GM19324 (cell line): ENCODE data around the gene EZR.
"Not testable (repeated sequence)": the region's sequence is repeated elsewhere in the genome, so short reads cannot be mapped to it uniquely, and the experiment has no call there.

Source experiments
- ATAC-seq: cut with Tn5 transposase; IDR thresholded peaks from one replicate; pipeline ENCODE4 v1.9.1; 2021; ENCODE audit warnings: mild to moderate bottlenecking, moderate library complexity; ENCODE audit not compliant: unreplicated experiment, low FRiP score

Gene EZR

DNA sequence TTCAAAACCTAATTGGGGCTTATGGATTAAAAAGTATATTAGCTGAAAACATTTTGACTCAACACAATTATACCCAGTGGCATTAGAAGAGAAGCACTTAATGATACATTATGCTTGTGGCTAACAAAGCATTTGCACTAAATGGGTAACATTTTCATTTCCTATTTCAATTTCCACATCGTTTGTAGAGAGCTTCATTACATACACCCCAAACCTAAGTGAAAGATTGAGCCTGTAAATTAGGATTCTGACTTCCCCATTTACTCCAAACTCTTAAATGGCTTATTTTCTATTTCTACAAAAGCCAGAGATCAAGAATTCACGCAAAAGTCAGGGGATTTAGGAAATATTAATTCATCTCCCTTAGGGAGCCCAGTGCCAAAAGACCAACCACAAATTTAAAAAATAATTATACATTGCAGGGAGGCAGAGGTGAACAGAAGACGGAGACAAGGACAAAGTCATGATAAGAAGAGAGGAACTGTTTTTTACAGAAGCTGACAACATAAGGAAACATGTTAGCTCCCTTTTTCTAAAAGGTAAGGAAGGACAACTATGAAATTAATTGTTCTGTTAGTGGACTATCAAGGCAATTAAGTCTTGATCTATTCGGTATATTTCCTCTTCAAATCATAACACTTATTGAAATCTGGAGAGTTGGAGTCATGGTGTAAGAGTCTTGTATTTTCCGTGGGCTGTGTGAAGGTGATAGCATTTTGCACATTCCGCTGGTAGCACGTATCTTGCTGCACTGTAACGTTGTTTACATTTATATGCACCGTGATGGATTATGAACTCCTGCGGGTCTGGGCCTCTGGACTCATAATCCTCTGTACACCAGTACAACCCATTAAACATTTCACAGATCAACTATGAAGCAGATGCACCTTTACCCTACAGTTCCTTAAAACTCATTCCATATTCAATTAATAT, 24.8 kb upstream of the EZR start:
- no peak for ATAC-seq

DNA sequence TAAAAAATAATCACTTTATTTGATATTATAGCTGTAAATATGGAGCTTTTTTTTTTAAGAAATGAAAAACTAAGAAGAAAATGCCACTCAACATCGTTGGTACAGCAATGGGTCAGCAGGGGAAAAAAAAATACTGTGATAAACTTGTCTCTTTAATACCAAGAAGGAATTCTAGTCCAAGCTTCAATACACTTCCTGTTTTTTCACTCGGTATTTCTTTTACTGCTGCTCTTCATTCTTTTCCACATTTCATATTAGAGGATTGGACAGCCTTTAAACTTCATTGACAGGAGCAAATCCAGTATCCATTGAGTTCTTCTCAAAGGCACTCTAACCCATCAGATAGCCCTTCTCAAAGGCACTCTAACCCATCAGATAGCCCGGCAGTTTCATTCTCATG, 22.2 kb upstream of the EZR start:
- no peak for ATAC-seq

DNA sequence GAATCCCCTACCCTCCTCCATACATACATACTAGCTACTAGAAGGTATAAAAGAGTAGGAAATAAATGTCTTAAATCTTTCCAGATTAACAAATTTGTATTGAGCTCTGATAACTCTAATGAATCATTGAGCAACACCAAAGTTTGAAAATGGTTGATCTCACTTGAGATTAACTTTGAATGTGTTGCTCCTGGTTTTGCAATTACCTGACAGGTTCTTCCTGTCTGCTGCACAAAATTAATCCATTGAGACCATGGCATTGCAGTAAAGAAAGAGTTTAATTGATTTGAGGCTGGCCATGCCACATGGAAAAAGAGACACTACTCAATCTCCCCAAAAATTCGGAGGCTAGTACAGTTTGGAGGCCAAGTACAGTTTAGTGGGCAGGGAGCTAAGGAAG, 21.3 kb upstream of the EZR start:
- ATAC-seq = no peak

DNA sequence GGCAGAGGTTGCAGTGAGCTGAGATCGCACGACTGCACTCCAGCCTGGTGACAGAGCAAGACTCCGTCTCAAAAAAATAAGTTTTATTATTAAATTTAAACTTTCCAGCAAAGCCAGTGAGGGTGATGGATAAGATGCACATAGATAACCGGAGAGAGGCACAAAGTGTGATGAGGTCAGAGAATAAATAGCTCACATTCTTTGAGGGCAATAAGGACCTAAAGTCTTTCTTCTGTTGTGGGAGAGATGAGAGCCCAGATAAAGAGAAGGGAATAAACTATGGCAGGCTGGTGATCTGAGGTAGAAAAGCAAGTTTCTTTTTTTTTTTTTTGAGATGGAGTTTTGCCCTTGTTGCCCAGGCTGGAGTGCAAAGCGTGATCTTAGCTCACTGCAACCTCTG, 20.6 kb upstream of the EZR start:
- ATAC-seq = no peak

DNA sequence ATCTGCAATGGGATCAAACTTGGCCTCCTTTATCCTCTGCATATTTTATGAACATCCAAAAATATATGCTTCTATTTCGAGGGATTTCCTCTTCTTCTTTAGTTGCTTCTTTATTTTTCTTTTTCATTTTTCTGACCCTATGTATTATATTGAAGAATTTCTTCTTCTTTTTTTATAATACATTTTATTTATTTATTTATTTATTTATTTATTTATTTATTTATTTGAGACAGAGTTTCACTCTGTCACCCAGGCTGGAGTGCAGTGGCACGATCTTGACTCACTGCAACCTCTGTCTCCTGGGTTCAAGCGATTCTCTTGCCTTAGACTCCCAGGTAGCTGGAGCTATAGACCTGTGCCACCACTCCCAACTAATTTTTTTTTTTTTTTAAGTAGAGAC, 19.6 kb upstream of the EZR start:
- not testable (repeated sequence) for ATAC-seq

DNA sequence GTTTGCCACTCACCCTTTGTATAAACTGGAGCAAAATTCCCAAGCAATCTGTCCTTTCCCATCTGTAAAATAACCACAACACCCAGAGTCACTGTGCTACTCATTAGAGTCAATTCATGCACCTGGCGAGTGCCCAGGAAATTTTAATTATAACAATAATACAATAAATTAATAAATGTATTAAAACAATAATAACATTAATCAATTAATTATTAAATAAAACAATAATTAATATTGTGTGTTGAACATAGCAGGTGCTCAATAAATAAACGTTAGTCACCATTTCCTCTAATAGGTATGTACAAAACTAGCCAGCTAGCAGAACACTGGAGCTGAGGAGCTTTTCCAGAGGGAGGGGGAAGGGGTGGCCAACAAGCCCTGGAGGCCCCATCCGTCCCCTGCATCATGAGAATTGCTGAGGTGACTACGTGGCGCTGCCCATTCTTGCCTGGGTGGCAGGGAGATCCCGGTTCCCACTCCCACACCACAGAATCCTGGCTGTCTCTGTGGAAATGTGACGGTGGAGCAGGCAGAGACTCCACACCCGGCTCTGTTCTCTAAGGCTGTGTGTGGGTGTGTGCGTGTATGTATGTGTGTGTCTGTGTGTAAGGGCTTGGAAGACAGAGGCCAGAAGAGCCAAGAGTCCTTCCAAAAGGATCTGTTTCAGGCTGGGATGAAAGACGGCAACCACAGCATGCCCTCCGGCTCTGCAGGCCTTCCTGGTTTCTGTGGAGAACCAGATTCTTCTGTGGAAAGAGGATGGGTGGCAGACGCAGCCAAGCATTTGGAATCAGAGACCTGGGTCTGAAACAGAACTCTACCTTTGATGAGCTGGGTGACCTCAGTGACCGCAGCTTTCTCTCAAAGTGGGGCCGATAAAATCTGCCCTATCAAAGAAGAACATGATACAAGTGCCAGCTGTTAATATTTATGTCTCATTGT, 18.8 kb upstream of the EZR start:
- no peak for ATAC-seq

DNA sequence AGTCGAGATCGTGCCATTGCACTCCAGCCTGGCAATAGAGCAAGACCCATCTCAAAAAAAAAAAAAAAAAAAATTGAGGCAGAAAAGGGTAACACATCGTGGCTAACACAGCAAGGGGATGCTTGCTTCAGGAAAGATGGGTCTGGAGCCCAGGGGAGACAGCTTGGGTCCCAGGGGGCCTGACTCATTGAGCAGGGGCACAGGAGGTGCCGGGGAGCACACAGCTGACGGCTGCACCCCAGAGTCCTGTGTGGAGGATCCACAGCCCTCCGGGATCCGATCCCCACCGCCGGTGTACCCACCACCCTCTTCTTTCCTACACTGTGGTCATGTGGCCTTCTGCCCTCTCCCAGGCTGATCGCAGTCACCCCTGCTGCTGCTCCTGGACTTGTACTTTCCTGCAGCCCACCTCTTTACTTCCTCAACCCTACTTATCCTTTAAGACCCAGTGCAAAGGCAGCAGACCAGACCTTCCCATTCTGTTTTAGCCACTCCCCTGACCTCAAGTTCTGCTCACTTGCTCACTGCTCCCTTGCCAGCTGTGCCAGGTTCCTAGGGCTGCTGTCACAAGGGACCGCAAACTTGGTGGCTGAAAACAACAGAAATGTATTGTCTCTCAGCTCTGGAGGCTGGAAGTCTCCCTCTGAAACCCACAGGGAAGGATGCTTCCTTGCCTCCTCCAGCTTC, 17.6 kb upstream of the EZR start:
- ATAC-seq = no peak

DNA sequence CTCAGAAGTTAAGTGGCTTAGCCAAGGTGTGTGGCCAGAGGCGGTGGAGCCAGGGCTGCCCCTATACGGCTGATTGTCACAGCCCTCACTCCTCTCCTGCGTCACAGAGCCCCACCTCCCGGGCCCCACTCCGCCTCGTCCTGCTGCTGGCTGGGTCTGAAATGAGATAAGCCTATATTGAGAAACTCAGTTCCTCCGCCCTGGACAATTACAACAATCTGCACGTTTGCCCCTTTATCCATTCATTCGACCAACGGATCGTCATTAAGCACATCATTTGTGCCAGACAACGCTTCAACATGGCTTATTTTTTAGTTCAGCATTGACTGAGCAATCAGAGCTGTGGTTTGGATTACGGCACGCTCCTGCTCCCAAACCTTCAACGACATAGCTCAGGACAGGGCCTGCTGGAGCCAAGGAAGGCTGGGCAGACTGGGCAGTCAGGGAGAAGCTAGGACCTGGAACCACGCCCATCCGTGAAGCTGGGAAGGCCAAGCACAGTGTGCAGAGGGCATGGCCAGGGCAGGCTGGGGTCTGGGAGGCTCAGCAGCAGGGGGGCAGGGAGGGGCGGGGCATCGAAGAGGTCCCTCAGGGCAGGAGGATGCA, 16.6 kb upstream of the EZR start:
- no peak for ATAC-seq

DNA sequence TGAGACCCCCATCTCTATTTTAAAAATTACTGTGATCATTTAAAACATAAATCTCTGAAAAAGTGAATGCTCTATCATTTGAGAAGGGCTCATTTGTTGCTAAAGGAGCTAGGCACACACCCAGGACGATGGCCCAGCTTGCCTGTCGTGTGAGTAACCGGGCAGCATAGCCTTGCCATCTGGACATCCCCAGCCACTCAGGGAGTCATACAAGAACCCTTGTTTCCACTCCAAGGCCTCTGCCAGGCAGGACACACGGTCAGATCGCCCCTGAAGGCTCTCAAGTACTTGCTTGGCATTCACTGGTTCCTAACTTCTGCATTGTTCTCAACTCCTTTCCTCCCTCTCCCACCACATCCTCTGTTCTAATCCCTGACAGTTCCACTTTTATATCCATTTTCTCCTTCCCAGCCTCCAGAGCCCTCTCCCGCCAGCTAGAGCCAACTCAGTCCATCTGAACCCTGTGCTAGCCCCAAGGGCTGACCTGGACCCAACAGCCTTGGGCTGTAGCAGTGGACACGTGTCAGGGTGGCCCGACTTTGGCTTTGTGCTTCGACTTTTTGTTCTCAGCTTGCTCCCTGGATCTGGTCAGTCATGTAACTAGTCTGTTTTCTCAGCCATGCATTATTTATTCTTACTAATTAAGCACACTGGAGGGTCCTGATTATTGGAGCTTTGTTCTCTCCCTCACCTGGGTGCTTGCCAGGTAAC, 15.7 kb upstream of the EZR start:
- ATAC-seq = no peak

DNA sequence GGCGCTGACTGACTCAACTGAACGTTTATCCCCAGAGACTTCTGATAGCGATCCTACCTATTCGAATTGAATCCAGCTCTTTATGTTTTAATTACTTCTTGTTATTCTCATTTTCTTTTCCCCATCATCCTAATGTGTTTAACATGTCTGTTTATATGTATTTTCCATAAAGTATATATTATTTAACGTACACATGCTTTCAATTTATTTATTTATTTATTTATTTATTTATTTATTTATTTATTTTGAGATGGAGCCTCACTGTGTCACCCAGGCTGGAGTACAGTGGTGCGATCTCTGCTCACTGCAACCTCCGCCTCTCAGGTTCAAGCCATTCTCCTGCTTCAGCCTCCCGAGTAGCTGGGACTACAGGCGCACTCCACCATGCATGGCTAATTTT, 13.6 kb upstream of the EZR start:
- ATAC-seq = not testable (repeated sequence)

DNA sequence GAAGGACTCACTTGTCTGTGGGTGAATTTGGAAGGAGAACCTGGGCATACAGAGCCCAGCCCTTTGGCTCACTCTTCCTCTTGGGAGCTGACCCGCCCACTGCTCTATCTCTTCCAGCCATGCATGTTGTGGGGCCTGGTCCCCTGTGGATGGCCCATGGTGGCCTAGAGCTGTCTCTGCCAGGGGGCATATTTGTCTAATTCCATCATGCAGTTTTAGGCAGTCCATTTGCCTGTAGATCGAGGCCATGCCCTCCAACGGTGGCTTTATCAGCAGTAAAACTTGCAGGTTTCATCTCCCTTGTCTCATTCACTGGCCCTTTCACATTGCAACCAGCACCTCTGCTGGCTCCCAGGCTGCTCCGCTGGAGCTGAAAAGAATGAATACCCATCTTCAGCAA, 12.9 kb upstream of the EZR start:
- ATAC-seq = no peak

DNA sequence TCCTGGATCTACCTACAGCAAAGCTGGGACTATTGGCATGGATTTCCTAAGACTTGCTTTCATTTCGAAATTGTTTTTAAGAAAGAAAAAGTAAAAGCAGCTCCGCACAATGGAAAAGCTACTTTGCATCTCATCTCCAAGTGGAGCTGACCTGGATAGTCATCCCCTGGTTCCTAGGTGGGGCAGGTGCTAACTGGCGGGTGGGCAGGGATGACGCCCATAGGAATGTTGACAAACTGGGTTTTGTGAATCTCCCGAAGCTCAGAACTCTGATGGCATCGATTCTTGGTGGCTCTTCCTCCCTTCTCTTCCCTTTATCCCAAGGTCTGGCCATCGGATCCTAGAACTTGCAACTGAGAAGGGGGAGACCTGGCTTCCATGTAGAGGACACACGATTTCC, 12.4 kb upstream of the EZR start:
- ATAC-seq = no peak

DNA sequence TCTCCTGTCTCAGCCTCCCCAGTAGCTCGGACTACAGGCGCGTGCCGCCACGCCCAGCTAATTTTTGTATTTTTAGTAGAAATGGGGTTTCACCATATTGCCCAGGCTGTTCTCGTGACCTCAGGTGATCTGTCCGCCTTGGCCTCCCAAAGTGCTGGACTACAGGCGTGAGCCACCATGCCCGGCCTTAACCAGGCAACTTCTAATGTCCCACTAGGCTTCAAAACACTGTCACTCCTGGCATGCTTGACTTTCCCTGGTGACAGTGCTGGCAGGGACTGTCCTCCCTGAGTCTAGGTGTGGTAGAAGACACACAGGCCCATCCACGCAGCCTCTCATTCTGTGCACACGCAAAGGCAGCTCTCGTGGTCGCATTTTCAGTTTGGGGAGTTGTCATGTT, 11.6 kb upstream of the EZR start:
- no peak for ATAC-seq

DNA sequence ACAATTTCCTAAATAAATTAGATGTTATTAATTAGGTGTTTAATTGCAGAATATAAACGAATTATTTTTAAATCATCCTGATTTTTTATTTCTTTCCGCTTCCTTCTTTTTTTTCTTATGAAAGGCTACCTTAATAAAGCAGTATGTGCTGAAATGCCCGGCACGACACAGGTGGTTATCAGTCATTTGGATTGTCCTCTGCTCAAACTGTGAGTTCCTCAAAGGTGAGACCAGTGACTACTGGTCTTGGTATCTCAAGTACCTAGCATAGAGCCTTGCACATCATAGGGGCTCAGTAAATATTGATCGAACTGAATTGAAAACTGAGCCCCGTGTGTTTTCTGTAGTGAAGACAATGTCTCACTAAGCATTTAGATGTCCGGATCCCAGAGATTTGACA, 9.6 kb upstream of the EZR start:
- ATAC-seq = no peak

DNA sequence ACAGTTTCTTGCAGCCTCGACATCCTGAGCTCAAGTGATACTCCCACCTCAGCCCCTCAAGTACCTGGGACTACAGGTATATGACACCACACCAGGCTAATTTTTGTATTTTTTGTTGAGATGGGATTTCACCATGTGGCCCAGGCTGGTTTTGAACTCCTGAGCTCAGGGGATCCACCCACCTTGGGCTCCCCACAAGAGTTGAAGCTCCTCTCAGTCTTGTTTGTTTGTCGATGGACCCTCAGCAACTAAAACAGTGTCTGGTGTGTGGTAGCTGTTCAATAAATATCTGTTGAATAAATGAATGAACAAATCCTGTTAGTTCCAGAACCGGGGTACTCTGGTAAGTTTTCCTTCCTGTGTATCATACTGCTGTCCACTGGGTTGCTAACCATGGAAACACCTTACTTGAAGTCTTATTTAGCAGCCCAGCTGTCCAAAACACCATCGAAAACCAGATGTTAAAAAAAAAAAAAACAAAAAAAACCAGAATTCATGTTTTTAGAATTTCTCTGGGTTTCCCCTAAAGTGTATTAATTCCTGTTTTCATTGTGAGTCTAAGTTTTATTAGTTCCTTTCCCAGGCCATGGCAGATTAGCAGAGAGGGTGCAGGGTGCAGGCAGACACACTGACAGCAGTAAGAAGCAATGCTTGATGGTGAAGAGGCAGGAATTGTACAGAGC, 7.8 kb upstream of the EZR start:
- ATAC-seq = no peak

DNA sequence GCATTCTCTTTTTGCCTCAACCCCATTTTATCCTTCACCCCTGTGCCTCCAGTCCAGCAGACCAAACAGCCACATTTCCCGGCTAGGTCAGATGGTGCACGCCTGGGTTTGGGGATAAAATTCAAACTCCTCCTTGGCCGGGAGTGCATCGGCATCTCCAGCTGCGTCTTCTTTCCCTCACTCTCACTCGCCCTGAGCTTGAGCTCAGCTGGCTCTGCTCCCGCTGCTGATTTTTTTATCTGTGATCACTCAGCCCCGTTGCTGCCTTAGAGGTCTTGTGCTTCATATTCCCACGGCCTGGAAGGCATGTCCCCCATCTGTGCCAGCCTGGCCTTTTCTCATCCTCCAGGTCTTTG, 6.8 kb upstream of the EZR start:
- no peak for ATAC-seq

DNA sequence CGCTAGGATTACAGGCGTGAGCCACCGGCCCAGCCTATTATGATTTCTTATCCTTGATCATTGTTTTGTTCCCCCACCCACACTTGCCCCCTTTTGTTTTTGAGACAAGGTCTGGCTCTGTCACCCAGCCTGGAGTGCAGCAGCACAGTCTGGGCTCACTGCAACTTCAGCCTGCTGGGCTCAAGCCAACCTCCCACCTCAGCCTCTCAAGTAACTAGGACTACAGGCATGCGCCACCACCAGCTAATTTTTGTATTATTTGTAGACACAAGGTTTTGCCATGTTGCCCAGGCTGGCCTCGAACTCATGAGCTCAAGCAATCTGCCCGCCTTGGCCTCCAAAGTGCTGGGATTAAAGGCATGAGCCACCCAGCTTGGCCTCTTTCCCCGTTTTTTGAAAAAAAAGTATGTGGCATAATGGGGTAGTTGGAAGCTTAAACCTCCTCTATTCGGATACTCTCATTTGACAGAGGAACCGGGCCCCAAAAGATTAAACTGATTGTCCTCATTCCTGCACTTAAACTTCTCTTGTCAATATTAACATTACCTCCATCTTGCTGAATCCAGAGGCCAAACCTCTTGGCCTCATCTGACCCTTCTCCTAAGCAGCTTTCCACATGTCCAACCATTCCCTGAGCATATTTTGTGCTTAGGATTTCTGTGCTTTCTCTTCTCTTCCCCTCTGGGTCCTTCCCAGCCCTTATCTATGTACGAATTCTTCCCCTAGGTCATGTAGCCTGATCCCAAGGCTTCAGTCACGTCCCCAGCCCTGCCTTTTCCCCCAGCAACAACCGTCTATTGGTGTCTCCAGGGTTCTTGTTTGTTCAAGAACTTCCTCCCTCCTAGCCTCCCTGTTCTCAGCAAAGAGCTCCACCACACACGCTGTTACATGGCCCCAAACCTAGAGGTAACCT, 6.1 kb upstream of the EZR start:
- ATAC-seq = no peak

DNA sequence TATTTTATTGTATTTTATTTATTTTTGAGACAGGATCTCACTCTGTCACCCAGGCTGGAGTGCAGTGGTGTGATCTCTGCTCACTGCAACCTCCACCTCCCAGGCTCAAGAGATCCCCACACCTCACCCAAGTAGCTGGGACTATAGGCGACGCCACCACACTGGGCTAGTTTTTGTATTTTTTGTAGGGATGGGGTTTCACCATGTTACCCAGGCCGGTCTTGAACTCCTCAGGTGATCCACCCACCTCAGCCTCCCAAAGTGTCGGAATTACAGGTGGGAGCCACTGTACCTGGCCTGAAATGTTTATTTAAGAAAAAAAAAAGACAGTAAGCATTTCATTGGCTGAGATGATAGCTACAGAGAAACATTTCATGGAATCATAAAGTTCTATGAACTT, 4.4 kb upstream of the EZR start:
- ATAC-seq = not testable (repeated sequence)
